ENCODE results near the gene LARGE2.

LARGE2 gene

DNA sequence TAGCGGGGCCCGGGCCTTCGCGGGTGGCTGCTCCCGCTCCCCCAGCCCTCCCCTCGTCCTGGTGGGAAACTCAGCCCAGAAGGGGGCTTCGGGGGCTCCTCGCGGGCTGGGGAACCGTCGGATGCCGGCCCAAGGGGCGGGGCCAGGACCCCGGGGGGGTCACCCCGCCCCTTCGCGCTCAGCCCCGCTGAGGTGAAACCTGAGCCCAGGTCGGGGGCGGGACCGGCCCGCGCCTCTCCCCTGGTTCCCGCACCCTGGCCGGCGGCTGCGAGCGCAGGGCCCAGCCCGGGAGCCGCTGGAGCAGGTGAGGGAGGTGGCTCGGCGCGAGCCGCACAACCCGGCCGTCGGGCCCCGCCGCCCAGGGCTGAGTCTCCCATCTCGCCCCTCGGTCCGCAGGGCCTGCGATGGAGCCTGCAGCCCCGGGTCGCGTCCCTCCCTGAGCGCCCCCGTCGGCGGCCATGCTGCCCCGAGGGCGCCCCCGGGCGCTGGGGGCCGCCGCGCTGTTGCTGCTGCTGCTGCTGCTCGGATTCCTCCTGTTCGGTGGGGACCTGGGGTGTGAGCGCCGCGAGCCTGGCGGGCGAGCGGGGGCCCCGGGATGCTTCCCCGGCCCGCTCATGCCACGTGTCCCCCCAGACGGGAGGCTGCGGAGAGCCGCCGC is at the start of gene LARGE2:
Gene LARGE2 (plus strand): TSS at position 232 of the 658 bp plus-strand sequence. CDS start 227 bp downstream, at position 459.
- peak; percentile 65 for DNase-seq (ENCODE audit: low spot score)

DNA sequence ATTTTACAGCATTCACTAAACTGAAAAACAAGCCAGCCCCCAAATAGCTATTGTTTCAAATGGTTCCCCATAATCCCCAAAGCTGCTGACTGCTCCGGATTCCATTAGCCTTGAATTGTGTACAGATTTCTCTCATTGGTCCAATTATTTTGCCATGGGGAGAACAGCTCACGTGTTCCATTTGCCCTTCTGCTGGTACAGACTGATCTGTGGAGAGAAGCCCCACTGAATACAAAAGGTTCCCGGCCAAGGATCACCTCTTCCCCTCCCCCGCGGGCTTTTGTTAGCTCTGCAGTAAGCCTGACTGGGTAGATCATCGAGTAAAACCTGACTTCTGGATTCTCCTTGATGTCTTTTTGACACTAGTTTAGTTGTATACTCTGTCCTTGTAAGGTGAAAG is 46.1 kb upstream of the LARGE2 start:
- no peak for DNase-seq (ENCODE audit: low spot score)

DNA sequence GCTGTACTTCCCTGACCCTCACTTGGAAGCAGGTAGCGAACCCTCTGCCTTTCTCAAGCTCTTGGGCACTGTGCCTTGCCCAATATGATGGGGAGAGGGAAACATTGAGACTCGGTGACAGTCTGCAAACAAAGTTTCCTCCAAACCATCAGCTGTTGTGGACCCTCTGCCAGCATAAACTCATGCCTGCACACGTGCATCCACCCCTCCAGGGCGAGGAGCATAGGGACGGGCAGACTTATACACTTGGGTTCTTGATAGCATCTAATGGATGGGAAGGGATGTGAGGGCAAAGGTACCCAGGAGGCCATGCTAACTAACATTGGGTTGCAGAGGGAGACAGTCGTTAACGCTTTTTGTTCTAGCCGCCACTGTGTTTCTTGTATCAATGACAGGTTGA is 45.2 kb upstream of the LARGE2 start:
- no peak for DNase-seq (ENCODE audit: low spot score)

DNA sequence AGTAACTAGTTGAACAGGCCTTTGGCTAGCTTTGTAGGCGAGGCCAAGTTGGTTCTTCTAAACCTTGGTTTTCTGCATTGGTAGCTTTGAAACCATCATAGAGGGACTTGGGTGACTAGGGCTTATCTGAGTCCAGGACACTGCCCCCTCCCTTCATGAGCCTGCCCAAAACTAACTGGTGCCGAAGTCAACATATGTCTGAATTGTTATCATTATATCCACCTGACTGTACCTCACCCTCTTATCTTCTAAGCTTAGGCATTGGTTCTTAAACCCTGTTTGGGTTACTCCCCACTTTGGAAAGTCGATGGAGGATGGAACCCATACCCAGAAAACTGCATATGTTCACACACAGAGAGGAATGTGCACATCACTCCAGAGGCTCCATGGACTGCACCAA is 44.6 kb upstream of the LARGE2 start:
- DNase-seq (ENCODE audit: low spot score): no peak

DNA sequence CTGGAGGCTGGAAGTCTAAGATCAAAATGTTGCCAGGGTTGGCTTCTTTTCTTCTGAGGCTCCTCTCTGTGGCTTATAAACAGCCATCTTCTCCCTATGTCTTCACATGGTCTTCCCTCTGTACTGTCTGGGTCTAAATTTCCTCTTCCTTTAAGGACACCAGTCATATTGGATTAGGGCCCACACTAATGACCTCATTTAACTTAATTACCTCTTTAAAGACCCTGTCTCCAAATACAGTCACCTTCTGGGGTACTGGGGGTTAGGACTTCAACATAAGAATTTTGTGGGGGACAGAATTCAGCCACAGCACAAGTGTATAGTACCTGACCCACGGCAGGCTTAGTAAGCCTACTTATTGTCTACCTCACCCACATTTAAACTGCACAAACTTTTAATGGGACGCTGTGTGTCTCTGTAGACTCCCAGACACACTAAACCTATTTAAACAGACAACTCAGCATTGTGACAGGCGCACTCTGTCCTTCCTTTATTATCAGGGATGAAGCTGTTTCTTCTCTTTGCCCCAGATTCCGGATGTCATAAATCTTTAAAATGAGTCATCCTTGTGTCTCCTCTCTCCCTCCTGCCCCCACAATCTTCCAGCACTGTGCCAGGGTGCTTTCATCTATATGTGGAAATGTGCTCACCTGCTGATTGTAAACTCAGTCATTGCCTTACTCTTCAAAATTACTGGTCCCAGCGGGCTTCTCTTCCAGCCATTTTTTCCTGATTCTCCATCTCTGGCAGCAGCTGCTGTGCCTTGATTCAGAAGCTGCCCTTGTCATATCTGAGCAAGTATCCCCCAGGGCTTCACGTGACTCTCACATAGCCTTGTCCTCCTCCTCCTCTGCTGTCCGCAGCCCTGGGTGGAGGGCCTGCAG is 42.4 kb upstream of the LARGE2 start:
- no peak for DNase-seq (ENCODE audit: low spot score)

DNA sequence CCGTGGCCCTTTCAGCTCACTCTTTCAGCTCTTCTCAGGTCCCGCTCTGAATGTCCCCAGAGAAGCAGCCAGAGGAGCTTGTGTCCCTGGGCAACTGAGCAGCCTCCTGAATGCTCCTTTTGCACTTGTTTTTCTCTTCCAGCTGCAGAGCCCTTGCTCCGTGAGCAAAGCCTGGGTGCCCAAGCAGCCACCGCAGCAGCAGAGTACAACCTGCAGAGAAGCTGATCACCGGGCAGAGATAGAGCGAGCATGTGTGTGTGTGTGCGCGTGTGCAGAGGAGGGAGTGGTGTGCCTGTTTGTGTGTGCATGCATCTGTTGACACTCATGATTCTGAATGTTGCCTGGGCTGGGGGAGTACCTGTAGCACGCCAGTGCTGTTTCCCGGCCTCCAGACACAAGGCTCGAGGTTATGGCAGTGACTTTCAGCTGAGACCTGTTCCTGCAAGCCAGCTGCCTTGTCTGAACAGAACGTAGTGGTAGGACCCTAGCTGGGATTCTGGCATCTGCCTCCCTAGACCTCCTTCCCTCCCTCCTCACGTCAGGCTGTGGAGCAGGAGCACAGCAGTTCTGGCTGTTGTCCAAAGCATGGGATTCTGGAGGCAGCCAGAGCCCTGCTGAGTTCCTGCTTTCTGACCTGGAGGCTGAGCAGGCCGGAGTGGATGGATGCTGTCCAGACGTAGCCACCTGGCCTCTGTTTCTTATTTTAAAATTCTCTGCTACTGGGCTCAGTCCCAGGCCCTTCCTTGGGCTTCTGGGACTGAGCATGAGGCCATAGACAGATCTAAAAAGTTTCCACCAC is 41.5 kb upstream of the LARGE2 start:
- no peak for DNase-seq (ENCODE audit: low spot score)

DNA sequence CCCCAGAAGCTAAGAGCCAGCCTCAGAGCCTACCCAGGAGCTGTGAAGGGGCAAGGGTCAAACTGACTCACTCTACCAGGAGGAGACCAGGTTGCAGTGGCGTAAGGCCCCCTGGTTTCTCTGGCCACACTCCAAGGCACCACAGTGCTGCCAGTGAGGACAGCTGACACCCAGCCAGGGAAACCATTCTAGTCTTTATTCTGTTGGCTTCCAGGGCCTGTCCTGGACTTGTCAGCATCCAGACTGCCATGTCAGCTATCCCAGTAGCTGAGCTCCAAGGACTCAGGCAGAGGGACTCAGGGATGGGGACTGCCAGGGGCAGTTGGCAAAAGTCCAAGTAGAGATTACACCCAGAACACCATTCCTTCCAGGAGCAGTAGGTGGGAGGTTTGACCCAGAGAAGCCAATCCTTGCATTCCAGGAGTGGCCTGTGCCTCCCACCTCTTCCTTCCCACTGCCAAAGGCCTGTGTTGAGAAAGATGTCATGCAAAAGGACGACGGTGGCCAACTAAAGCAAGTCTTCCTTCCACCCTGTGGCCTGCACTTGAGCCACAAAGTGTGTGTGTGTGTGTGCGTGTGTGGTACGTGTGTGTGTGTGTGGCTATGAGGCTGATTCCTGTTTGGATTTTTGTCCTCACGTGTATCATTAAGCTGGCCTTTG is 40.6 kb upstream of the LARGE2 start:
- DNase-seq (ENCODE audit: low spot score): no peak

DNA sequence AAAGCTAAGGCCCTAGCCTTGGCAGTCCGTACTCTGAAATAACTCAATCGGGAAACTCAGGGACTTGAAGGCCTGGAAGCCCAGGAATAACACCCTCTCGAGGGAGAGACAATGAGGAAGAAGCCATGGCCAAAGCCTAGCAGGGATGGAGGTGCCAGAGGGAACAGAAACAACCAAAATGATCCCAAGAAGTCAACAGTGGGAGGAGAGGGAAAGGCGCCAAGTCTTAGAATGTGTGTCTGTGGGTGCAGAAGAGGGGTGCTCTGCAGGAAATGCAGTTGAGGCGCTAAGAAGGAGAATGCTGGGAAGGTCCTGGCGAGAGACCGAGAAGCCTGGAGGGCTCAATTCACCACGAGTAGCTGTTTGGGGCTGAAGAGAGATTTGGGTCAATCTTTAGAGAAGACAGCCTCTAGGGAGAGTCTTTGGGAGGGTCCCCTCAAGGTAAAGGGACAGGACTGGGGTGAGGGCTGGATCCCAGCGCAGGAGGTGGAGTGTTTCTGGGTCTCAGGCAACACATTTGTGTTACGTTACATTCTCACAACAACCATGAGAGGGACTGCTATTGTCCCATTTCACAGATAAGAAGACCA is 37.8 kb upstream of the LARGE2 start:
- no peak for DNase-seq (ENCODE audit: low spot score)

DNA sequence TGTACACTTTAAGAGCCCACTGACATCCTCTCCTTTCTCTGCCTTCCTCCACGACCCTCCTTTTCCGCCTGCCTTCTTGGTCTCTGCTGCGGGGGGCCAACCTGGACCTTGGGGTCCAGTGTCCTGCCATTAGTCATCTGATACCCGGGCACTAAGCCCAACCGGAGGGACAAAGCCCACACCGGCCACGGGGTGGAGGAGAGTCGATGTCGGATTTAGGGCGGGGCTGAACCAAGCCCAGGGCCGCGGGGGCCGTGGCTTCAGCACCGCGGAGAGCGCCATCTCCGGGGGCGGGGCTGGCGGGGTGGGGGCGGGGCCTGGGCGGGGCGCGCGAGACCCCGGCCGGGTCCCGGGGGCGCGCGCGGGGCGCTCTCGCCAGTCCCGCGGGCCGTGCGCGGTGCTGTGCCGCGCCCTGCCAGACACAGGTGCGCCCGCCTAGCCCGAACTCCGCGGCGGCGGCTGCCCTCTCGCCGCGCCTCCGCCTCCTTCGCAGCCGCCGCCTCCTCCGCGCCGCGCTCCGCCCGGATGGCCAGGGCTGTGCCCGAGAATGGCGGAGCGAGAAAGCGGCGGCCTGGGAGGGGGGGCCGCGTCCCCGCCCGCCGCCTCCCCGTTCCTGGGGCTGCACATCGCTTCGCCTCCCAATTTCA is 37.1 kb upstream of the LARGE2 start, which contains the start of gene MAPK8IP1:
Gene MAPK8IP1 (plus strand): TSS at position 378 of the 647 bp plus-strand sequence. CDS start 170 bp downstream, at position 548.
- DNase-seq (ENCODE audit: low spot score): peak; percentile 81

DNA sequence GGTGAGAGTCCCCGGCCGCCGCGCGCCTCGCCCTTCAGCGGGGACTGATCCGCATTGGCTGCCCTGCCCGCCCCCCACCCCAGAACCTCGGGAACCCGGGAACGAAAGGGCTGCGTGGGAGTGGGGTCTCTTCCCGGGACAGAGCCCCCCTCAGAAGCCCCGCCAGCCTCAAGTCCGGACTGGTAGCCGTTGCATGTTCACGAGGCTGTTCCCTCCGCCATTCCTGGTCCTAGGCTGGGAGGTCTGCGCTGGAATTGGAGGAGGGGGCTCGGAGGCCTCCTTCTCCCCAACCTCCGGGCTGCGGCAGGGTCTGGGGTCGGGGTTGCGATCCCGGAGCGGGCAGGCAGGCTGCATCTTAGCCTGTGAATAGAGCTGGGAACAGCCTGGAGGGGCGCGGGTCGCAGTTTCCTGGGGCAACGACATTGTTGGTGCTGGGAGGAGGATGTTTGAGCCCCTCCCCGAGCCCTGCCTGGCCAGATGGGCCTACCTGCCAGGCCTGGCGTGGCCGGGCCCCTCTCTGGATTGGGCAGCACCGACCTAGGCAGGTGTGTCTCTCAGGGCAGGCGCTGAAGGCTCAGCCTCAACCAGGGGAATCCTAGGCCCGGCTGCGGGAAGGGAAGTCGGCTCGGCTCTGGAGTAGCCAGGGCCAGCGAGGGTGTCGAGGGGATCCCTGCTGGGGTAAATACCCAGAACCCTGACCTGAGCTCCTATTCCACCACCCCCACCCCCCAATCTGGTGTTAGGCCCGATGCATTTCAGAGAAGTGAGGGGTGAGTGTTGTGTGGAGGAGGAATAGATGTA is 36.3 kb upstream of the LARGE2 start:
- no peak for DNase-seq (ENCODE audit: low spot score)

DNA sequence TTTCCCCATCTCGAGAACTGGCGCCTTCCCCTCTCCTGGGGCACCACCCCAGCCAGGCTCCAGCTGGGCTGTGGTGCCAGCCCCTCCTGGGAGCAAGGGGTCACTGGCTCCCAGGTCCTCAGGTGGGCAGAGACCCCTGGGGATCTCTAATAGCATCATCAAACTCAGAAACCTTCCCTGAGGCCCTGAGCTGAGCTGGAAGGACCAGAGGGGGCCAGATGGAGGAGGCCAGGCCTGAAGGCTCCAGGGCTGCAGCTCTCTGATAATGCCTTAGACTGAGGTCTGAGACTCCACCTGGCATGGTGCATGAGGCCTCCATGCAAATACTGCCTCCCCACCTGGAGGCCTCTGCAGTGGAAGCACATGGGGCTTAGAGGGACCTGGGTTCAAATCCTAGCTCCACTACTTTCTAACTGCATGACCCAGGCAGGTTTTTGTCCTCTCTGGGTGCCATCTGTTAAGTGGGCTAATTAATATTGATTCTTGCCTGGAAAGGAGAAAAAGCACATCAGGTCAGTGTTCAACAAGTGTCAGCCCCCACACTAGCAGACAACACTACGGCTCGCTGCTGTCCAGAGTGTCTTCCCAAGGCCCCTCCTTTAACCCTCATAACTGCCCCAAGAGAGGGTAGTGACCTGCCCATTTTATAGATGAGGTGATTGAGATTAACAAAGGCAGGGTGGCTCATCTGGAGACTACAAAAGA is 35.5 kb upstream of the LARGE2 start:
- no peak for DNase-seq (ENCODE audit: low spot score)

DNA sequence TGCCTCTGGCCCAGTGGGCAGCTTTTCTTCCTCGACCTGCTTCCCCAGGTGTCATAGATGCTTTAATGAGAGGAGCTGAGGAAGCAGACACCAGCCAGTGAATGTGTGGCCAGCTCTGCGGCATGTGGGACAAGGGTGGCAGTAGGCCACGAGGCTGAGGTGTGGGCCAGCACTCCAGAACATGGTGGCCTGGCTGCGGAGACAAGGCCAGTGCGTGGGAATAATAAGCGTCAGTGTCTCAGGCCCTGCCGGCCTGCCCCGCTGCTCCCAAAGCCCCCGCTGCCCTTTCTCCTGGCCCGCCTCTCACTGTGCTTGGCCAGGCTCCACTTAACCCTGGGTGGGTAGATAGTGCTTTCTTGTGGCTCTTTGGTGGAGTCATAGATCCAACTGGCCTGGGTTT is 34.9 kb upstream of the LARGE2 start:
- DNase-seq (ENCODE audit: low spot score): no peak

DNA sequence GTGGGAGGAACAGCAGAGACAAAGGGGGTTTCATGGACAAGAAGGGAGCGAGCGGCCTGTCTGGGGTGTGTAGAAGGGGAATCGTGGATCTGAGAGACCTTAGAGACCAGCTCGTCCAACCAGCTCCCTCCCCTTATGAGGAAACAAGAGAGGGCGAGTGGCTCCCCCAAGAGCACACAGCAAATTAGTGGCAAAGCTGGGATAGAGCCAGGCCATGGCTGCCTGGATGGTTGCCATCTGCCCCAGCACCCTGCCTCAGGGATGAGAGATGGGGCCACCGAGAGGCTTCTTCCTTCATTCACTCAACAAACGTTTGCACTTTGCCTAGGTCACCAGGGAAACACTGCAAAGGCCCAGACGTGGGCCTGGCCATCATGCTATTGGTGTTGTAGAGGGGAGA is 32.9 kb upstream of the LARGE2 start:
- no peak for DNase-seq (ENCODE audit: low spot score)

DNA sequence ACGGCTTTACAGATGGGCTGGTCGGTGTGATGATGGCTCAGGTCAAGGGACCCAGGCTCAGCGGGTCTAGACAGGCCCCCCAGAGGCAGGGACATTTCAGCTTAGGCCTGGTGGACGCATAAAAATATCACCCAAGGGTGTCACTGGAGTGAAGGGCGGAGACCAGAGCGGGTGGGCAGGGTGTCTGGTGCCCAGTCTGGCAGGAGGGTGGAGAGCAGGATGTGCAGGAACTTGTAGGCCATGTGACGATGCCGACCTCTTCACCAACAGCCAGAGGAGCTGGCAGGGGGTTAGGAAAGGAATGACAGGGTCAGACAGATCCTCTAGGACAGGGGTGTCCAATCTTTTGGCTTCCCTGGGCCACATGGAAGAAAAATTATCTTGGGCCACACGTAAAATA is 32.5 kb upstream of the LARGE2 start:
- DNase-seq (ENCODE audit: low spot score): no peak

DNA sequence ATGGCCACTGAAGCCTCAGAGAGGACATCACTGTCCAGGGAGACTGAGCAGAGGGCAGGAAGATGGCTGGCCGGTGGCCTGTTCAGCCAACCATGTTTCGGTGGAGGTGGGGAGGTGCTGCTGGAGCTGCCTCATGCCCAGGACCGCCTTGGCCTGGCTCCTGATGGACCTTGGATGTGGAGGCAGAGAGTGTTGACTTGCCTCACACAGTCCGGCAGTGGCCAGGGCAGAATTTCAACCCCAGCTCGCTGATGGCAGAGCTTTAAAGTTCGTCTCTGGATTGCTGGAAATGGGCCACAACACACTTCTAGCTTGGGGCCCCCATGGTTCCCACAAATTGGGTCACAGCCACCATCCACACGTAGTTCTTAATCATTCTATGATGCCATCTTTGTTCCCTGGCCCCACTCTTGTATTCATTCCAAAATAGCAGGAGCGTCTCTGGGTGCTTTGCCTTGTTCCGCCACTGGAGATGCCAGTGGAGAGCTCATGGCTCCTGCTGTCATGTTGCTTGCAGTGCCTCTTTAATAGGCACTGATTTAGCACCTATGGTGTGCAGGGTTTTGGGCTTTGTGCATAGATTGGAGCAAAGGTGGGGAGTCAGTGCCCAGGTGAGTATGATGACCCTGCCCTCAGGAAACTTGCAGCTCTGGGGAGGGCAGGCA is 31.4 kb upstream of the LARGE2 start:
- DNase-seq (ENCODE audit: low spot score): no peak

DNA sequence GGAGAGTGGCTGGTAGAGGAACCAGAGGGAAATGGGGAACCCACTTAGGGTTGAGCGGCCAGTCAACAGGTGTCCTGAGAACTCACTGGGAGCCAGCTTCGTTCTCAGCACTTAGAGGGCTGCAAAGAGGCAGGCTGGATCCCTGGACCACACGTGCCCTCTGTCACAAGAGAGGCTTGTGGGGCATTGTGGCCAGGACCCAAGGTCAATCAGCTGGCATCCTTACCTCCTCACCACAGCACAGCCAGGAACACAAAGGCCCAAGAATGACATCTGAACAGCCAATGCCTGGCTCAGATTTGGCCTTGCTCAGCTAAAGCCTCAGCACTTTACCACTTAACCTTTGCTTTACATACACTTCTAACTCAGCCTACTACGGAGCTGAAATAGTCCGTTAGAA is 29.6 kb upstream of the LARGE2 start:
- DNase-seq (ENCODE audit: low spot score): no peak

DNA sequence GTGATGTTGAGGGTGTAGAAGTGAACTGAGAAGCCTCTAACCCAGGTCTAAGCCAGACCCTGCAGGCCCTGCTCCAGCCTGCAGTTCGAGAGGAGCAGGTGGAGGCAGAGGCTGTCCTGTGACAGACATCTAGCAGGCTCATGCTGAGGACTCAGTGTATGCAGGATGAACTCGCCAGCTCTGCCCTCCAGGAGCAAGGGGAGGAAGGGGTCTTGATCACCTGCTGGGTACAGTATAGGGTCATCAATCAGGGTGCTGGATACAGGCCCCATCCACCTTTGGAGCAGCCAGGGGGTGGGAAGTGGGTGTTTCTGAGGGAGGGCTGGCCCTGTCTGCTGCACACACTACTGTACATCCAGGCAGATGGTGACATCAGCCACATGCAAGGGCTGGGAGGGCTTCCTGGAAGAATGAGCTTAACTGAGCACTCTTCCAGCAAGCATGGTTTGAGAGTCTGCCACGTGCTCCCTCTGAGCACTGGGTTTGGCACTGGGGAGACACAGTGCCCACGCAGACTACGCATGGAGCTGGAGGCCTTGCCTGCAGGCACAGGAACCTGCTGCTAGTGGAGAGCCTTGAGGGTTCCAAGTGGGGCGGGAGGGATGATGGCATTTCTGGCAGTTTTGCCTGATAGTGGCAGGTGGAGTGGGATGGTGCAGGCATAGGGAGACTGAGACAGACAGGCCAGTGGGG is 27.8 kb upstream of the LARGE2 start:
- no peak for DNase-seq (ENCODE audit: low spot score)

DNA sequence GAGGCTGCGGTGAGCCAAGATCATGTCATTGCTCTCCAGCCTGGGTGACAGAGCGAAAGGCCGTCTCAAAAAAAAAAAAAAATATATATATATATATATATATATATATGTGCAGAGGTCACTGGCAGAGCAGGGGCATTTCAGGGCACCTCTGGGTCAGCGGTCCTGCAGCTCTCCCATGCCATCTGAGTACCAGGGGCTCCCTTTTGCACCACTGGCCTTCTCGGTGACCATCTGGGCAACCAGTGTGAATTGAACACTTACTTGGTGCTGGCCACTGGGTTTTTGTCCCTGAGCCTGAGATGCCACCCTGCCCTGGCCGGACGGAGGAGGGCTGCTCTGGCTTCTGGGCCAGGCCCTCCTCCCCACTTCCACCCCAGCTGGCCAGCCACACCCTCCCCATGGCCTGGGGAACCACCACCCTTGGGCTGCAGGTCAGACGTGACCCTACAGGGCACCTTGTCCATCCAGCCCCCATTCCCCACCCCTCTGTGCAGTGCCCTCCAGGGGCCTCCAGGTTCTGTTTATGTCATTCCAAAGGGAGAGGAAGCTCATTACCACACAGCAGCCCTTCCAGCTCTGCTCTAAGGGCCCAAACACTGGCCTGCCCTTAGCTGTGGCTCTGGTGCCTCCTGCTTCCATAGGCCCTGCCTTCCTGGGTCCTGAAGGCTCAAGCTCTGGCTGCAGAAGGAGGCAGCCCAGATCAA is 26.8 kb upstream of the LARGE2 start:
- DNase-seq (ENCODE audit: low spot score): no peak

Measured in left forelimb (tissue), 1 donor.